LHCN-M2 (cell line): ENCODE measurements around the gene ADPRS. TPM values are rescaled to one million over a fixed set of nuclear protein-coding genes. Genes with fewer than 3 reads are reported as not detected.

Experiments
- DNase-seq: peaks from one replicate; pipeline ENCODE4 v3.0.0-alpha.2; 2012; ENCODE audit warnings: low read depth
- polyA plus RNA-seq: library from polyadenylated mRNA; unstranded; fragments of >200 nt; gene quantifications from one replicate; pipeline ENCODE4 v1.2.1, GENCODE V29; 2012; ENCODE audit warnings: missing spikeins
- total RNA-seq: library from RNA; depleted of rRNA; stranded (reverse); fragments of >200 nt; gene quantifications from 2 replicates; pipeline ENCODE4 v1.2.3, GENCODE V29; 2014; rRNA removed

Gene ADPRS
- total RNA-seq = 41.2 and 46.9 TPM in 2 replicates
- 32.8 TPM for polyA plus RNA-seq

- DNase-seq = peak; percentile 83
These were observed at the start of gene ADPRS for GRCh38 chr1:36088577-36089392. ADPRS (plus strand) TSS chr1:36088892; CDS start chr1:36088905, 13 bp downstream.

GRCh38 chr1:36040238-36040637, 48.5 kb upstream of the ADPRS start:
- no peak for DNase-seq

GRCh38 chr1:36051821-36052220, 36.9 kb upstream of the ADPRS start:
- no peak for DNase-seq

- DNase-seq = no peak
These were observed 34.7 kb upstream of the ADPRS start for GRCh38 chr1:36053978-36054377.

GRCh38 chr1:36055706-36056105, 33.0 kb upstream of the ADPRS start:
- no peak for DNase-seq

- DNase-seq = no peak
These were observed 26.4 kb upstream of the ADPRS start for GRCh38 chr1:36062315-36062714.

GRCh38 chr1:36067871-36068270, 20.8 kb upstream of the ADPRS start:
- DNase-seq = no peak

- no peak for DNase-seq
These were observed 19.8 kb upstream of the ADPRS start for GRCh38 chr1:36068866-36069265.

- no peak for DNase-seq
These were observed 18.3 kb upstream of the ADPRS start for GRCh38 chr1:36070349-36070748.

- DNase-seq = no peak
These were observed 11.6 kb upstream of the ADPRS start for GRCh38 chr1:36076979-36077573.

GRCh38 chr1:36080236-36080635, 8.5 kb upstream of the ADPRS start:
- no peak for DNase-seq

- no peak for DNase-seq
These were observed 7.9 kb upstream of the ADPRS start for GRCh38 chr1:36080801-36081200.

- DNase-seq = no peak
These were observed 6.7 kb upstream of the ADPRS start for GRCh38 chr1:36081926-36082485.

GRCh38 chr1:36083219-36083618, 5.5 kb upstream of the ADPRS start:
- DNase-seq = no peak

- no peak for DNase-seq
These were observed 4.8 kb upstream of the ADPRS start, which contains the start of gene TEKT2 for GRCh38 chr1:36083635-36084496. TEKT2 (plus strand) TSS chr1:36084094; CDS start chr1:36084922, 828 bp downstream.

- DNase-seq = no peak
These were observed 4.1 kb upstream of the ADPRS start for GRCh38 chr1:36084497-36085115.

GRCh38 chr1:36085126-36085525, 3.6 kb upstream of the ADPRS start:
- DNase-seq = no peak

- DNase-seq = no peak
These were observed 2.8 kb upstream of the ADPRS start for GRCh38 chr1:36085686-36086526.

GRCh38 chr1:36086529-36087232, 2.0 kb upstream of the ADPRS start:
- DNase-seq = no peak
